ENCODE results near the gene SIGLEC11. TPM values are rescaled to one million over a fixed set of nuclear protein-coding genes. Genes with fewer than 3 reads are reported as not detected.

The SIGLEC11 gene
- total RNA-seq, 1 experiment from 2014 or later = not detected

DNA sequence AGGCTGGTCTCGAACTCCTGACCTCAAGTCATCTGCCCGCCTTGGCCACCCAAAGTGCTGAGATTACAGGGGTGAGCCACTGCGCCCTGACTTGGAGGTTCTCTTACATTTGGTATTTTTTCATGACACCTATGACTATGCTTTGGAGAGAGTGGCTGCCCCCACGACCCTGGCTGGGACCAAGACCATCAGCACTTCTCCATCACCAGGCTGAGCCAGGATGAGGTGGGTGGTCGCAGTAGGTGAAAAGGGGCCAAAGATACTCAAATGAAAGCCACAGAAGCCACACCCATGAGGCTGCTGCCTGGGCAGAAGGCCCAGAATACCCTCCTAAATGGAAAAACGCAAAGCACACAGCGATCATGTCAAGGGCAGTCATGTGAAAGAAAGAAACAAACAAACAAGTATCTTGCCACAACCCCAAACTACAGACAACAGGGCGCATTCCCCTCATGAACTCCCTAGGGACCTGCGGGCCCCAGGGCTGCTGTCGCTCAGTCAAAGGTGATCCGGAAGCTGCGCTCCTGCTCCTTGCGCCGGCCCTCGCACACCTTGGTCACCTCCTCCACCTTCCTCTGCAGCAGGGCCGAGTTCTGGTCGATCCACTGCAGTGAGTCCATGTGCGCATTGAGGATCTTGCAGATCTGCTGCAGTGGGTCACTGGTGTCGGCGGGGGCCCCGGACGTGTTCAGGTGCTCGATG, 53.1 kb downstream of the SIGLEC11 start:
- no peak for DNase-seq (ENCODE audit: low read depth)

DNA sequence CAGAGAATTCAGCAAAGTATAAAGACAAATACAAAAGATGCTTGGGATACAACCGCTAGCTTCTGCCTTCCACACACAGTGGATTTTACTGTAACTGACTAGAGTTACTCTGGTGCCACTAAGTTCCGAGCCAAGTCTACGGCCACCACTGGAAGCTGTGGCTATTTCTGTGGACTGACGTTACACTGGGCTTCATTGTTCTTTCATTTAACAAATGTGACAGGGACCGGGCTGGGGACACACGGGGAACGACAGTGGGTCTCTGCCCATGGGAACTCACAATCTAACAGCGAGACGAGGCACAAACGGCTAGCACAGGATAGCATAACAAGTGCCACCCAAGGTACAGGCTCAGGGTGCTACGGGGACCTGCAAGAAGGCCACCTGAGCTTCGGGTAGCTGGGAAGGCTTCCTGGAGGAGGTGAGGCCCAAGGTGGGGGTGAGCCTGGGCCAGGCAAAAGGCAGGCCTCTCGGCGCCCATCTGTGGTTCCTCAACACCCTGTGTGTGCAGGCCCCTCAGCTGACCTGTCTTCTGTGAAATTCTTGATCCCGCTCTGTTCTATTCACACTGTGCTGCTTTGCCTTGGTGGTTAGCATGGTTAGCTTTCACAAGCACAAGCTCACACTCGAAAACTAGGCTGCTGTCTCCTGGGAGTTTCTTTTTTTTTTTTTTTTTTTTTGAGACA, 54.0 kb downstream of the SIGLEC11 start:
- DNase-seq (ENCODE audit: low read depth) = no peak

DNA sequence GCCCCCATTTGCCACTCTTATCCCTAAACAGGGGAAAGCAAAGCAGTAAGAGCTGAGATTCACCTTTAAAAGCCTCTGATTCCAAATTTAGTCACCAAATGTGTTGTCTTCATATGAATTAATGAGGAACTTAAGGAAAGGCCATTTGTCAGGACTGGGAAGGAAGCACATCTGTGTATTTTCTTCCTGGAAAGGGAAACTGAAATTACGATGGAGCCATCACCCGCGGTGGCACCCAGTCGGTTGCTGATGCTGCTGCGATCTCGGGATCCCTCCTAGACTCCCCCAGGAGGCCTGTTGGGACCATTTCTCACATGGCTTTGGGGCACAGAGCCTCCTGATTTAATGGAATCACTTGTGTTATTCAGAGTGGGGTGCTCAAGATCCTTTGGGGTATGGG, 56.8 kb downstream of the SIGLEC11 start:
- no peak for DNase-seq (ENCODE audit: low read depth)

Other genes with a start within 250 kb of the SIGLEC11 start
- not detected in 2 replicates for gene TSKS, start 197.9 kb downstream of the SIGLEC11 start, total RNA-seq (2014; rRNA removed; shearing (Covaris generic))
- 74.4 and 113 TPM in 2 replicates for gene AP2A1, start 194.2 kb downstream of the SIGLEC11 start, total RNA-seq (2014; rRNA removed; shearing (Covaris generic))
- gene FUZ, start 147.9 kb downstream of the SIGLEC11 start, total RNA-seq (2014; rRNA removed; shearing (Covaris generic)) = 23.2 and 28.6 TPM in 2 replicates
- 30.2 and 45.6 TPM in 2 replicates for gene MED25, start 142.9 kb downstream of the SIGLEC11 start, total RNA-seq (2014; rRNA removed; shearing (Covaris generic))
- gene PTOV1, start 110.0 kb downstream of the SIGLEC11 start, total RNA-seq (2014; rRNA removed; shearing (Covaris generic)) = 94.0 and 107 TPM in 2 replicates
- gene PNKP, start 93.6 kb downstream of the SIGLEC11 start, total RNA-seq (2014; rRNA removed; shearing (Covaris generic)) = 19.1 and 23.9 TPM in 2 replicates
- gene AKT1S1, start 83.8 kb downstream of the SIGLEC11 start, total RNA-seq (2014; rRNA removed; shearing (Covaris generic)) = 13.6 and 14.8 TPM in 2 replicates
- gene TBC1D17, start 83.5 kb downstream of the SIGLEC11 start, total RNA-seq (2014; rRNA removed; shearing (Covaris generic)) = 8.3 and 12.2 TPM in 2 replicates
- 5.9 and 12.5 TPM in 2 replicates for gene IL4I1, start 64.3 kb downstream of the SIGLEC11 start, total RNA-seq (2014; rRNA removed; shearing (Covaris generic))
- gene ATF5, start 32.0 kb downstream of the SIGLEC11 start, total RNA-seq (2014; rRNA removed; shearing (Covaris generic)) = 18.9 and 20.5 TPM in 2 replicates
- 70.5 and 96.0 TPM in 2 replicates for gene NUP62, start 31.7 kb downstream of the SIGLEC11 start, total RNA-seq (2014; rRNA removed; shearing (Covaris generic))
- 34.0 and 41.9 TPM in 2 replicates for gene VRK3, start 64.2 kb upstream of the SIGLEC11 start, total RNA-seq (2014; rRNA removed; shearing (Covaris generic))
- 14.7 and 20.4 TPM in 2 replicates for gene ZNF473, start 64.8 kb upstream of the SIGLEC11 start, total RNA-seq (2014; rRNA removed; shearing (Covaris generic))
- not detected in 2 replicates for gene IZUMO2, start 202.1 kb upstream of the SIGLEC11 start, total RNA-seq (2014; rRNA removed; shearing (Covaris generic))
- gene MYH14, start 242.4 kb upstream of the SIGLEC11 start, total RNA-seq (2014; rRNA removed; shearing (Covaris generic)) = not detected in 2 replicates